HG02943 (cell line): ENCODE data around the gene RGL2.

ENCODE experiments used
- ATAC-seq: cut with Tn5 transposase; IDR thresholded peaks from one replicate; pipeline ENCODE4 v1.9.1; 2021; ENCODE audit warnings: mild to moderate bottlenecking, low read depth, moderate library complexity; ENCODE audit not compliant: unreplicated experiment

The RGL2 gene

DNA sequence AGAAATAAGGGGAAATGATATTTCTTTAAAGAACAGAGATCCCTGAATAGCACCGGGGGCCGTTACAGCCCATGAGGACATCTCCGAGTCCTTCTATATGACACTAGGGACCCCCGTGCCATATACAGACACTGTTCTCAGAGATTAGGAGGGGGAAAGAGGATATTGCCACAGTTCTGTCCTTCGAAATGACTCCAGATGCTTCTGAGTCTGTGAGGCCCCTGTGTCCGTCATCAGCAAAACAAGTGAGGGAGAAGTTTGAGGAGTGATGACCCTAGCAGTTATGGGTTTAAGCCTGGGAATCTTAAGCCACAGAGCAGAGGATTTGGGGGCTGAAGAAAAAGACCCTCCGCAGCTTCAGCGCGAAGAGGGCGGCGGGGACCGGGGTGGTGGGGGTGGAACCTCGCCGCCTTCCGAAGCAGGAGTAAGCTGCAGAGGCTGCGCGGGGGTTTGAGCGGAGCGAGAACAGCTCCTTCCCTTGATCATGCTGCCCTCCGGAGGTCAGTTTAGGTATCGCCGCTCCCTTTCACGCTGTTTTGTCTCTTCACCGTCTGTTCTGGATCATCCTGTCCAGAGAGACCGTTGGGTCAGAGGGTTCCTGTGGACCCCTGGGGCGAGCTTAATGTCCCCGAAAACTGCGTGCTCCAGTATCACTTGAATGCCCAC lies 50.6 kb downstream of the RGL2 start:
- peak; percentile 41 for ATAC-seq

GRCh38 chr6:33243476-33243875 lies 55.3 kb downstream of the RGL2 start:
- no peak for ATAC-seq

GRCh38 chr6:33241968-33242367 lies 56.8 kb downstream of the RGL2 start:
- ATAC-seq, result no peak
